ACC112 (cell line): Measurements from ENCODE around the gene TRAPPC1.

Experiments
- H2AFZ ChIP-seq: fragments of 200-600 bp; sonication (generic); one replicate; pipeline ENCODE4 v1.6.0; 2017; ENCODE audit warnings: antibody characterized with exemption, low read length; ENCODE audit not compliant: unreplicated experiment
- H3K27ac ChIP-seq: fragments of 200-600 bp; sonication (generic); 2 replicates; pipeline ENCODE4 v1.5.1; 2014; ENCODE audit warnings: low read depth, mild to moderate bottlenecking, antibody characterized with exemption, low read length, moderate library complexity
- H3K27me3 ChIP-seq: fragments of 200-600 bp; sonication (generic); 2 replicates; pipeline ENCODE4 v1.6.1; 2014; ENCODE audit warnings: mild to moderate bottlenecking, antibody characterized with exemption, low read length, moderate library complexity, mixed read lengths; ENCODE audit not compliant: insufficient read depth
- H3K36me3 ChIP-seq: fragments of 200-600 bp; sonication (generic); 2 replicates; pipeline ENCODE4 v1.6.1; 2016; ENCODE audit warnings: mild to moderate bottlenecking, antibody characterized with exemption, low read length, moderate library complexity, mixed read lengths; ENCODE audit not compliant: insufficient read depth
- H3K4me1 ChIP-seq: fragments of 200-600 bp; sonication (generic); one replicate; pipeline ENCODE4 v1.6.1; 2016; ENCODE audit warnings: low read length, mixed read lengths; ENCODE audit not compliant: insufficient read depth, unreplicated experiment, control insufficient read depth
- H3K4me3 ChIP-seq: fragments of 200-600 bp; sonication (generic); 2 replicates; pipeline ENCODE4 v1.5.1; 2014; ENCODE audit warnings: mild to moderate bottlenecking, low read depth, low read length
- H3K79me2 ChIP-seq: fragments of 200-600 bp; sonication (generic); one replicate; pipeline ENCODE4 v1.6.0; 2016; ENCODE audit warnings: low read length; ENCODE audit not compliant: control insufficient read depth, unreplicated experiment, insufficient read depth

TRAPPC1 gene

DNA sequence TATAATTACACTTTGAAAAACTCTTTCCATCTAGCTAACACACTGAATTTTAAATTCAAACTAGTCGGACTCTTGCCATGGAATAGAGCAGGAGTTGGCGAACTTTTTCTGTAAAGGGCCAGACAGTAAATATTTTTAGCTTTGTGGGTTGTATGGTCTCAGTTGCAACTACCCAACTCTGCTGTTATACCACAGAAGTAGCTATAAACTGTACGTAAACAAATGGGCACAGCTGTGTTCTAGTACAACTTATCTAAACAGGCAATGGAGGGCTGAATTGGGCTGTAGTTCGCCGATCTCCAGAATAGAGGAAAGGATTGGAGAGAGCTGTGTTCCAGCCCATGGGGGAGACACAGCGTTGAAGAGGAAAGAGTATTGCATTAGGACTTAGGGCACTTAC is 9.0 kb upstream of the TRAPPC1 start:
- Histone ChIP-seq H3K4me3 (no peak overlapping the region), H3K27ac (no peak overlapping the region), H3K79me2 (peaks cover under 1% of the 10 kb centered on the region), H3K36me3 (peaks cover 37% of the 10 kb centered on the region), H3K4me1 (peaks cover 2% of the 10 kb centered on the region), H3K27me3 (no peaks in the 10 kb centered on the region), H2AFZ (no peak overlapping the region)

DNA sequence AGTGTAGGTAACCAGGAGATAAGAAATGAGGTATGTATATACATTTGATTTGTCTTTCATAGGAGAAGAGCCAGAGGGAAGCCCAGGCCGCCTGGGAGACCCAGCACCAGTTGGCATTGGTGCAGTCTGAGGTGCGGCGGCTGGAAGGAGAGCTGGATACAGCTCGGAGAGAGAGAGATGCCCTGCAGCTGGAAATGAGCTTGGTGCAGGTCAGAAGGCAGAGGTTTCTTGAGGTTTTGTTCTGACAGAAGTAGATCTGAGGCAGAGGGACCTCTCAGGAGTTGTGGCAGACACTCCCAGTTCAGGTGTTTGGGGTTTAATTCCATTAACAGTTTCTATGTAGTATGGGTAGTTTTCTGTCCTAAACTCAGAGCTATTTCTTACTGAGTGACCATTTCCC is 8.3 kb upstream of the TRAPPC1 start:
- Histone ChIP-seq H2AFZ (no peak overlapping the region), H3K27me3 (no peaks in the 10 kb centered on the region), H3K4me3 (no peak overlapping the region), H3K79me2 (peaks cover 5% of the 10 kb centered on the region), H3K36me3 (peaks cover 39% of the 10 kb centered on the region), H3K27ac (no peak overlapping the region), H3K4me1 (peaks cover 5% of the 10 kb centered on the region)

DNA sequence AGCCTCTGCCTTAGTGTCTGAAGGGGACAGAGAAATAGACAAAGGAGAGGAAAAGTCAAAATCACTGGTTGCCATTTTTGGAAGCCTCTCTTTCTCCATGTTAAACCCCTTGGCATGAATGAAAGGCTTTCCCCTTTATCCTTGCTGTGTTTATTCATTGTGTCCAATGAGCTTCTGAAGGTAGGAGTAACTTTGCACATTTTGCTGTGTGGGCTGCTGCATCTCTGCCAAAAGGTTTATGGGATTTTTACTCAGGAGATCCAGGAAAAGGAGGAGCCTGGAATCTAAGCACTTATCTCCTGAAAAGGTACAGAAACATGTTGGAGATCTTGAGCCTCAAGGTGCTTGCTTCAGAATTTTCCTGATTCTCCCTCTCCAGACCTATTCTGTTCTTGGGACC is 4.1 kb upstream of the TRAPPC1 start:
- Histone ChIP-seq H3K36me3 (peaks cover 35% of the 10 kb centered on the region), H2AFZ (no peak overlapping the region), H3K27ac (no peak overlapping the region), H3K4me1 (peaks cover 23% of the 10 kb centered on the region), H3K4me3 (no peak overlapping the region), H3K79me2 (peaks cover 41% of the 10 kb centered on the region), H3K27me3 (no peaks in the 10 kb centered on the region)

DNA sequence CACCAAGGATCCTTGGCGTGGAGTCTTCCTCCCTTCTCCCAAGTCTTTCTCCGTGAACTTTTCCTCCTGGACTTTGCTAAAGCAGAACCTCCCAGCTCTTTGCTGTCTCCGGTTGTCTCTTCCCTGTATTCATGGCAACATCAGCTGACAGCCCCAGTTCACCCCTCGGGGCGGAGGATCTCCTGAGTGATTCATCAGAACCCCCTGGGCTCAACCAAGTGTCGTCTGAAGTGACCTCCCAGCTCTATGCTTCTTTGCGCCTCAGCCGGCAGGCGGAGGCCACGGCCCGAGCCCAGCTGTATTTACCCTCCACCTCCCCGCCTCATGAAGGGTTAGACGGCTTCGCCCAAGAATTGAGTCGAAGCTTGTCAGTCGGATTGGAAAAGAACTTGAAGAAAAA is 1.2 kb upstream of the TRAPPC1 start:
- peaks cover 22% of the 10 kb centered on the region for H3K36me3 ChIP-seq
- H3K4me1 ChIP-seq: peaks cover 26% of the 10 kb centered on the region
- H2AFZ ChIP-seq: peak overlapping the region; percentile 97
- H3K27me3 ChIP-seq: no peaks in the 10 kb centered on the region
- H3K79me2 ChIP-seq: peaks cover 49% of the 10 kb centered on the region
- H3K27ac ChIP-seq: peak overlapping the region; percentile 70
- peak overlapping the region; percentile 99 for H3K4me3 ChIP-seq

DNA sequence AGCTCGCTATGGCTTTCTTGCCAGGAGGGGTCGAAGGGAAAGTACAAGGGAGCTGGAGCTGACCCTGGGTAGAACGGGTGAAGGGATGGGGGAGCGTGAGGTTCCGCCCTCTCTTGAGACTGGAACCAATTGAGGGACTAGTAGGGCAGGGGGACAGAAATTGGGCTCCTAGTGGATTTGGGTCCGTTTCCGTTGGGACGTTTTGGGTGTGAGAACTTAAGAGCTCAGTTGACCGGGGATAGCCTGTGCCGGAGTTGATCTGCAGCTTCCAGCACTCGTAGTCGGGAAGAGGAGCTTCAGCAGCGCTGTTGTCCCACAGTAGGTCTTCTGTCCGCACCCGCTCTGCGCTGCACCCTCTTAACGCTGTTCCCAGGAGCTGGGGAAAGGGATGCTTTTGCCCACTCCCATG is 741 bp upstream of the TRAPPC1 start:
- peak overlapping the region; percentile 99 for H3K4me3 ChIP-seq
- H3K79me2 ChIP-seq: peaks cover 49% of the 10 kb centered on the region
- H3K27me3 ChIP-seq: no peaks in the 10 kb centered on the region
- H3K27ac ChIP-seq: peak overlapping the region; percentile 70
- H2AFZ ChIP-seq: peak overlapping the region; percentile 97
- H3K36me3 ChIP-seq: peaks cover 22% of the 10 kb centered on the region
- peaks cover 26% of the 10 kb centered on the region for H3K4me1 ChIP-seq

DNA sequence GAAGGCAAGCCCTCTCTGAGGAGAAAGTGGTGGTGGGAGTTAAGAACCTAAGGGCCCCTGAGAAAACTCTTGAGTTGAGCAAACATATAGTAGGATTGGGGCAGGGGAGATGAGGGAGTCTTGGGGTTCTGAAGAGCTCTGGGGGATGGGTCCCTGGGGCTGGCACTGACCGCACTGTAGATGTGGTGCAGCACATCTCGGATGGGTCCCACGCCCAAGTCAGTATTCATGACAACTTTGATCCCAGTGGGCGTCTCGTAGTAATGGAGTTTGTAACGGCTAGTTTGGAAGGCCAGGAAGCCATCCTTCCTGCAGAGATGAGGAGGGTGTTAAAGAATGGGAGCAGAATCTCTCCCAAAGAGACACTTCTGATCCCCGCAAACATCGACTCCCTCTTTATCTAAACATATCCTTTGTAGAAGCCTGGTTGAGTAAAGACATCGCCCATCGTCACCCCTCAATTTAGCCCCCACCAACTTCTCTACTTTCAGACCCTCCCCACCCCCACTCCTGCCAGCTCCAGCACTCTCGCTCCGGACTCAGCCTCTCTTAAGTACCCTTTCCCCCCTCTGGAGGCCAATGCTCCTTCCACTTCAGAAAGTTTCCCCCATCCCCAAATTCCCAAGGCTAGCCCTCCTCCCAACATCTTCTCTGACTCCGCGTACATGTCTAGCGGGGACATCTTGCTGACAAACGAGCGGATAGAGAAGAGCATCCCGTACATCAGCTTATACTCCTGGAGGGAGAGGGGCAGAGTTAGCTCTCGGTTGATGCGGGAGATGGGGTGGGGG is 710 bp downstream of the TRAPPC1 start:
- H2AFZ ChIP-seq: peak overlapping the region; percentile 45
- H3K79me2 ChIP-seq: peaks cover 49% of the 10 kb centered on the region
- H3K4me3 ChIP-seq: peak overlapping the region; percentile 99
- H3K27me3 ChIP-seq: no peaks in the 10 kb centered on the region
- 0 out of 2 replicates have a peak, but pooled peaks cover 11% of the 10 kb centered on the region for H3K36me3 ChIP-seq
- H3K27ac ChIP-seq: no peak overlapping the region
- peaks cover 26% of the 10 kb centered on the region for H3K4me1 ChIP-seq

DNA sequence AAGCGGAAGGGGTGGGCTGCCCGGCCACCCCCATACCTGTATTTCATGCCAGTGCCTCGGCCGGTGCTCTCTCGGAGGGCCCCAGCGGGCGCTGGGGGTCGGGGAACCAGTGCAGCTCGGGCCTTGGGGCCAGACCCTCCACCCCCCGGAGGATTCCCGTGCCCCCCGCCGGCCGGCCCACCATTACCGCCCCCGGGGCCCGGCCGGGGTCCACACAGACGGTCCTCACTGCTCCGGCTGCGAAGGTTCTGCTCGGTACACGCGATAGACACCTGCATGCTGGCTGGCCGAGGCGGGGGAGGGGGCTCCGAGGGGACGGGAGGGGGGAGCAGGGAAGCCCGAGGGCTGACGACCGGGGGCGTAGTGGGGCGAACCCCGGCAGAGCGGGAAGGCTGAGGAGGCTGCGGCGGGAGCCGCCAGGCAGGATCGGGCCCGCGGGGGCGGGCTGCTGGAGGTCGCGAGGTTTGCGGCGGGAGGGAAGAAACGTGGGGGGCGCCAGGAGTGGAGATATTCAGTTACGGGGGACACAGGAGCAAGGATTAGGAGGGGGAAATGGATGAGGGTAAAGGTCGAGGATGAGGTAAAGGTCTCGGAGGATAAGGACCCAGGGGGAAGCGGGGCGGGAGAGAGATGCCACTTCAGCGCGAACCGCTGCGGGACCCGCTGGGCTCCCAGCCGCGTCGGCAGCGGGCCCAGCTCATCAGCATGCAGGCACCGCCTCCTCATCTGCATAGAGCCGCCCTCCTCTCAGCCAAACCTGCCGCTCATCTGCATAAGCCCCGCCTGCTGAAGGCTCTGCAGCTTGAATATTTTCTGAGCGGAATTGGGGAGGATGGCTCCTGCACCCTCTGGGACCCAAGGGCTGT is 2.4 kb downstream of the TRAPPC1 start, which contains the start of gene KCNAB3:
TSS of gene KCNAB3 (minus strand) at position 699 of the 866 bp plus-strand sequence. CDS start at position 278, 421 bp downstream.
- peaks cover 39% of the 10 kb centered on the region for H3K79me2 ChIP-seq
- H3K27ac ChIP-seq: no peak within 1 kb of the TSS
- H3K4me3 ChIP-seq: peak within 1 kb of the TSS; percentile 99
- H3K36me3 ChIP-seq: no peaks in the 10 kb centered on the region
- no peak within 1 kb of the TSS for H2AFZ ChIP-seq
- H3K4me1 ChIP-seq: peaks cover 16% of the 10 kb centered on the region
- no peaks in the 10 kb centered on the region for H3K27me3 ChIP-seq

DNA sequence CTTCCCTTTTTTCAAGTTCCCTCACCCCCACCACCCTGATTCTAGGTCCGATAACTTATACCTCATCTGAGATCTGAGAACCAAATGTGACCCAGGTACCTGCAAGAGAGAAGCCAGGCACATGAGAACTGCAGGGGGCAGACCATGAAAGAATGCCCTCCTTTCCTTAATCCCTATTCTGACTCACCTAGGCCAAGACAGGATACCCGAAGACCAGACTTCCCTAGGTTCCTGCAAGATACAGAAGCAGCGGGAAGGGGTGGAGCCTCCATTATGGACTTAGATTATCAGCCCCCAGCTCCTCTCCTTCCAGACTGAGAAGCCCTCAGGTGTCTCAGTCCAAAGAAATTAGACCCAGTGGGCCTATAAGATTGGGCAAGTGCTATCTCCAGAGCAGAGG is 4.2 kb downstream of the TRAPPC1 start:
- H3K79me2 ChIP-seq: peaks cover 21% of the 10 kb centered on the region
- H3K4me1 ChIP-seq: peaks cover 6% of the 10 kb centered on the region
- no peak overlapping the region for H2AFZ ChIP-seq
- no peaks in the 10 kb centered on the region for H3K27me3 ChIP-seq
- no peak overlapping the region for H3K4me3 ChIP-seq
- no peaks in the 10 kb centered on the region for H3K36me3 ChIP-seq
- no peak overlapping the region for H3K27ac ChIP-seq

DNA sequence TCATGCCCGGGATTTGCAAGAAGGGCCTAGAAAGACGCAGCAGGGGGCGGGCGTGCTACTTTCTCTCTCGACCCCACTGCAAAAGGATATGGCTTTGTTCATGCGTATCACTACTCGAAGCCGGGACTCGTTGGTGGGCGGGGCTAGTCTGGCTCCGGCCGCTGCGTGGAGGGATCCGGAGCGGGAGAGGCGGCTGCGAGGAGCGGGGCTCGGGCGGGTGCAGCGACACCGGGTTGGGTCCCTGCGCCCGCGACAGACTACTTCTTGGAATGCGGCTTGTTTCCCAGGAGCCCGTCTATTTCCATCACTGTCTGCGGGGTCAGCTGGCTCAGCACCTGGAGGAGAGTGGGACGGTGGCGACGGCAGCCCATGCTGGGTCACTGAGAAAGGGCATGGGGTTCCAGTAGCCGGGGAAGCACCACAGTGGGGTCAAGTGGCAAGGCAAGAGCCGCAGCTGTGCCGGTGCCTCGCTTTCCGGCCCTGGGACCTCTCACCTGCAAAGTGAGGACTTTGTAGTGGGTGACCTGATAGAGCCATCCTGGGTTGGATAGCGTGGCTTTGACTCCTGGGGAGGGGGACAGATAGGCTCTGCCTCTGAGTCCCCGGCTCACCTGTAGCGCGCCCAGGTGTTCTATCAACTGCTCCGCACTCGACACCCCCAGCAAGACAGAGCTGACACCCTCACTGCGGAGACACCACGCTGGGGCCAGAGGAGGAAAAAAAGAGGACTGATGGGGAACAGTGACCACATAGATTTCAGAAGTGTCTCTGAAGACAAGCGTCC is 8.7 kb downstream of the TRAPPC1 start:
- no peaks in the 10 kb centered on the region for H3K4me1 ChIP-seq
- no peaks in the 10 kb centered on the region for H3K27me3 ChIP-seq
- peak overlapping the region; percentile 33 for H2AFZ ChIP-seq
- no peak overlapping the region for H3K27ac ChIP-seq
- H3K79me2 ChIP-seq: no peaks in the 10 kb centered on the region
- H3K4me3 ChIP-seq: peak overlapping the region; percentile 68
- no peaks in the 10 kb centered on the region for H3K36me3 ChIP-seq

DNA sequence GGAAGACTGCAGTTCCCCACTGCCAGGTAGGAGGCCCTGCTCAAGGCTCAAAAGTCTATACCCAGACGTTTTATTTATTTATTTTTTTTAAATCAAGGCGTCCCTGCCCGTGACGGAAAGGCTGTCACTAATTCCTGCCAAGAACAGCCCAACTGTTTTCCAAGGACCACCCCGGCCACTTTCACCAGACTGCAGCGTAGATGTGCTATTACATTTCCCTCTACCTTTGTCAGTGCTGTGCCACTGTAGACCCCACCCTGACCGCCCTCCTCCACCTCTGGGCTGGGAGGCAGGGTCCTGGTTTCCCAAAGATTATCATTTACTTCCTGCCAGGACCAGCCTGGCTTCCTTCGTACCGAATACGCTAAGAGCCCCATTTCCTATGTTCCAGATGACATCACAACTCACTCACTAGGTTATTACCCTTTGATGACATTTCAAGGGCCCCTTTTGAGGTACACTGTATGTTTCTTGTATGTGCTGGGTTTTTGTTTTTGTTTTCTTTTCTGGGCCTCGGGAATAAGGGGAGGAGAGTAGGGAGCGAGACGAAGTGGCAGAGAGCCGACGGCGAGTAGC is 9.4 kb downstream of the TRAPPC1 start:
- Histone ChIP-seq H3K36me3 (no peaks in the 10 kb centered on the region), H3K4me1 (no peaks in the 10 kb centered on the region), H2AFZ (peak overlapping the region; percentile 11), H3K79me2 (no peaks in the 10 kb centered on the region), H3K4me3 (peak overlapping the region; percentile 68), H3K27ac (no peak overlapping the region), H3K27me3 (no peaks in the 10 kb centered on the region)
